NCI-H2227 (cell line): Measurements from ENCODE around the gene GPAM.
"Not testable (repeated sequence)": the region's sequence is repeated elsewhere in the genome, so short reads cannot be mapped to it uniquely, and the experiment has no call there.

Experiments used
- DNase-seq: peaks from one replicate; lab custom pipeline; 2025; ENCODE audit not compliant: unreplicated experiment; lab: John Stamatoyannopoulos, UW

The GPAM gene

DNA sequence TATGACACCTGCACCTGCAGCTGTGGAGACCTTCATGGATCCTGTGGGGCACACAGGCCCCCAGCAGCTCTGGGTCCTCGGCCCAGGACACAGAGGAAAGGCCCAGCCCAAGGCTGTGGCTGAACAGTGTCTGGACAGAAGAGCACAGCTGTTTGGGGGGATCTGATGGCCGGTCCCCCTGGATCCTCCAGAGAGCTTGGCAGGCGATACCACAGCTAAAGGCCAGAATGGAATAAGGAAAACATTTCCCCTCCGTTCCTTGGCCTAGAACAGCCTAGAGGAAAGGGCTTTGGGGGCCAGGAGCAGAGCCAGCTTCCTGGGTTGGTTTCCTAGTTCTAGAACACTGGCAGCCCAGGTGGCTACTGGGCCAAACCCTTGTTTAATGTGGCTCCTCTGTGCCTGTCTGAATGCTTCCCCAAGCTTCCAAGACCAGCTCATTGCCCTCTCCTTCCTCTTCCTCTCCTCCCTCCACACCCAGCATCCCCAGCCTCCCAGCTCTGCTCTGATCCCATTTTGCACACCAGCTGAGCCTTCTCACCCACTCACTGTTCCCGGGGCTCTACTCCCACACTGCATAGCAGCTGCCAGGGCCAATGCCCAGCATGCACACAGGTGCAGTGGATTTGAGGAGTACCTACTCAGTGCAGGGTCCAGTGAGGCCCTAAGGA lies 46.9 kb downstream of the GPAM start:
- DNase-seq: no peak

DNA sequence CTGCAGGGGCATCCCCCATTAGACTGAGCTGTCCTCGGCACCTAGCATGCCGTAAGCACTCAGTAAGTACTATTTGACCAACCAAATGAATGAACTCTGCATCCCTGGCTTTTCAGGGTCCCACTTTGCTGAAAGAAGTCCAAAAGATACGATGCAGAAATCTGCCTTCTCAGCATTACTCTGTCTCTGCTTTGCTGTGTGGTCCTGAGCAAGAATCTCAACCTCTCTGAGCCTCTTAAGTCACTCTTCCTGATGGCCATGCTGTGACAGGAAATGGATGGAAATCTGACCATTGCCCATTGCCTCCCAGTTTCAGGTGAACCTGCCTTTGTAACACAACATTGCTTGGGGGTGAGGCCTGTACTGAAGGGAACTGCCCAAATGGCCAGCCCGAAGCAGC lies 48.0 kb downstream of the GPAM start:
- no peak for DNase-seq

DNA sequence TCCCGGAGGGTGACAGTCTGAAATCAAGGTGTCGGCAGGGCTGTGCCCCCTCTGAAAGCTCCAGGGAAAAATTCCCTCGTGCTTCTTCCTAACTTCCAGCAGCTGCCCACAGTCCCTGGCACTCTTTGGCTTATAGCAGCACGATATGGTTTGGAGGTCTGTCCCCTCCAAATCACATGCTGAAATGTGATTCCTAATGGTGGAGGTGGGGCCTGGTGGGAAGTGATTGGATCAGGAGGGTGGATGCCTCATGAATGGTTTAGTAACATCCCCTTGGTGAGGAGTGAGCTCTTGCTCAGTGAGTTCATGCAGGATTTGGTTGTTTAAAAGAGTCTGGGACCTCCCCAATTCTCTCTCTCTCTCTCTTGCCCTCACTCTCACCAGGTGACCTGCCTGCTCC lies 51.1 kb downstream of the GPAM start:
- no peak for DNase-seq

GRCh38 chr10:112131996-112132395 lies 51.6 kb downstream of the GPAM start:
- no peak for DNase-seq

DNA sequence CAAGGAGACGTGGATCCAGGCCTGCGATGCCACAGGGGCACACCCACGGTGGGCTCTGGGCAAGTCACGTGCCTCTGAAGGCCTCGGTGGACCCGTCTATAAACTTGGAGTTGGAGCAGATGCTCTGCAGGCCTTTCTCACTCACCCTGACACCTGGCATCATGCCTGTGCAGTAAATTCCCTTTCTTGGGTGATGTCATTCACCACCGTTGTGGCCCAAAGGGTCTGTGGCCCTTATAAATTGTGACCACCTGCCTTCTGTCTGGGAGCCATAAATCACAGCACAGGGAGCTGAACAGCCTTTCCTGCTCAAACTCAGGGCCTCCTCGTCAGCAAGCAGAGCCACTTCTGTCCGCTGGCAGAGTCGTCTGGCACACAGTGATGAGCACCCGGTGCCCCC lies 52.2 kb downstream of the GPAM start:
- no peak for DNase-seq

- no peak for DNase-seq
Observed at GRCh38 chr10:112126901-112127300, 56.7 kb downstream of the GPAM start.

DNA sequence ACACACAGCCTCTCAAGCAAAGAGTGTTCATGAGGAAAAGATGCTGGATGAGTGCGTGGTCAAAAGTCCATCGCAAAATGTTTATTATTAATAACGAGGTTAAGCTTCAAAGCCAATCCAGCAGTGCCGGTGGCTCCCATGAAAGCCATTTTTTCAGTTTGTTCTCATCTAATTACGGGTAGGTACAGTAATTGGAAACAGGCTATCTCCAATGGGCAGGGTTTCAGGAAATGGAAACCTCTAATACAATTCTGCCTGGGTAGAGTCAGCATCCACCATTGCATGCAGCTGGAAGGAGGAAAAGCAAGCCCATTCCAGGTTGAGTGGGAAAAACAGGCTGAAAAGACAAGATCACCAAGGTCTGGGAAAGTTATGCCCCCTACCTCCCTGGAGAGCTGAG lies 57.4 kb downstream of the GPAM start:
- no peak for DNase-seq

DNA sequence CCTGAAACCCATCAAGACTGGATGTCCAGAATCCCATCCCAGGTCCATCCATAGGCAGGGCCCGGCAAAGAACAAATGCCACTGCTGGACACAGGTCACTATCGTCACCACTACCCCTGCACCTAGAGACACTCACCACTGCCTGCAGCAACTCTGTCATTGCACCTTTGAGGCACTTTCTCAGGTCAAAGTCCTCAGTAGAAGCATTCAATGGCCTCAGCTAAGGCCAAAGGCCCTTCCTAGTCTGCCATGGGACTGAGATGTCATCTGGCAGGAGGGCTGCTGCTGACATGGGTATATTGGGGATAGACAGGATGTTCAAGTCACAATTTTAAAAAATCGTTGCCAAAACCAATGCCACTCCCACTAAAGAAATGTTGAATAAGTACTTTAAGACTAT lies 58.7 kb downstream of the GPAM start:
- no peak for DNase-seq

GRCh38 chr10:112122827-112123226 lies 60.7 kb downstream of the GPAM start:
- DNase-seq: no peak

GRCh38 chr10:112120491-112120890 lies 63.1 kb downstream of the GPAM start:
- no peak for DNase-seq

GRCh38 chr10:112115781-112116385 lies 67.7 kb downstream of the GPAM start:
- peak; percentile 16 for DNase-seq

DNA sequence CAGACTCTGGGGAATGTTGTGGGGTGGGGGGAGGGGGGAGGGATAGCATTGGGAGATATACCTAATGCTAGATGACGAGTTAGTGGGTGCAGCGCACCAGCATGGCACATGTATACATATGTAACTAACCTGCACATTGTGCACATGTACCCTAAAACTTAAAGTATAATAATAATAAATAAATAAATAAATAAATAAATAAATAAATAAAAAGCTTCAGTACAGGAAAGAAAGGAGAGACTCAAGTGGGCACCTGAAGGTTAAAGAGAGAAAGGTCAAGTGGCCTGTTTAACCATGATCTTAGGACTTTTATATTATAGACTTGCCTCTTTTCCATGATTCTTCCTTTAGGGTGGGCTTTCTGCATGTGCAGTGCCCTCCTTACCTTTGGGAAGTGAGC lies 73.8 kb downstream of the GPAM start:
- not testable (repeated sequence) for DNase-seq
